Smooth muscle cell (in vitro differentiated cells): ENCODE results near the gene CEP104. TPM values are rescaled to one million over a fixed set of nuclear protein-coding genes. Genes with fewer than 3 reads are reported as not detected.

Experiments
- DNase-seq: peaks from one replicate; lab custom pipeline; 2025; ENCODE audit not compliant: unreplicated experiment; lab: John Stamatoyannopoulos, UW
- H2AFZ ChIP-seq: fragments of 200-600 bp; sonication (generic); 2 replicates; pipeline ENCODE4 v1.6.0; 2016; ENCODE audit warnings: antibody characterized with exemption, low read depth, mild to moderate bottlenecking
- H3F3A ChIP-seq: fragments of 200-600 bp; sonication (generic); 2 replicates; pipeline ENCODE4 v1.6.0; 2017; ENCODE audit warnings: antibody characterized with exemption, low read depth
- H3K27ac ChIP-seq: fragments of 200-600 bp; sonication (generic); 2 replicates; pipeline ENCODE4 v1.5.1; 2016; ENCODE audit warnings: low read depth, mild to moderate bottlenecking
- H3K27me3 ChIP-seq: fragments of 200-600 bp; sonication (generic); 2 replicates; pipeline ENCODE4 v1.6.1; 2016; ENCODE audit warnings: low read depth, mild to moderate bottlenecking
- H3K36me3 ChIP-seq: fragments of 200-600 bp; sonication (generic); 2 replicates; pipeline ENCODE4 v1.5.1; 2016; ENCODE audit warnings: low read depth
- H3K4me1 ChIP-seq: fragments of 200-600 bp; sonication (generic); 2 replicates; pipeline ENCODE4 v1.5.1; 2016; ENCODE audit warnings: low read depth
- H3K4me2 ChIP-seq: fragments of 200-600 bp; sonication (generic); 2 replicates; pipeline ENCODE4 v1.6.0; 2016; ENCODE audit warnings: mild to moderate bottlenecking
- H3K4me3 ChIP-seq: fragments of 200-600 bp; sonication (generic); 2 replicates; pipeline ENCODE4 v1.5.1; 2016; ENCODE audit warnings: mild to moderate bottlenecking
- H3K79me2 ChIP-seq: fragments of 200-600 bp; sonication (generic); 2 replicates; pipeline ENCODE4 v1.6.0; 2016; ENCODE audit warnings: low read depth, mild to moderate bottlenecking
- H3K9ac ChIP-seq: fragments of 200-600 bp; sonication (generic); 2 replicates; pipeline ENCODE4 v1.6.0; 2016; ENCODE audit warnings: low read depth
- H3K9me3 ChIP-seq: fragments of 200-600 bp; sonication (generic); replicated peaks from 2 replicates; pipeline ENCODE4 v1.5.1; 2016; ENCODE audit warnings: low read depth
- H4K20me1 ChIP-seq: fragments of 200-600 bp; sonication (generic); 2 replicates; pipeline ENCODE4 v1.6.0; 2016; ENCODE audit warnings: low read depth
- CTCF ChIP-seq: fragments of 200-600 bp; sonication (generic); IDR thresholded peaks from 2 replicates; pipeline ENCODE4 v1.5.1; 2017; ENCODE audit warnings: borderline replicate concordance, mild to moderate bottlenecking, antibody characterized with exemption; ENCODE audit not compliant: insufficient read depth, poor library complexity, severe bottlenecking
- WGBS: methylation state at CpG from one replicate; pipeline ENCODE4 v1.1.7; 2016; ENCODE audit warnings: low lambda C conversion rate; 5-methylcytosine and 5-hydroxymethylcytosine counted together
- polyA plus RNA-seq: library from polyadenylated mRNA; unstranded; fragments of >200 nt; fragmentation: Nextera tagmentation; extraction: Ambion mirVana; gene quantifications from 2 replicates; pipeline ENCODE4 v1.2.1, GENCODE V29; 2016
- total RNA-seq: library from RNA; depleted of rRNA; stranded (reverse); fragments of >200 nt; gene quantifications from 2 replicates; pipeline ENCODE4 v1.2.3, GENCODE V29; 2014

CEP104 gene
- total RNA-seq (12.6 and 16.8 TPM in 2 replicates), polyA plus RNA-seq (25.4 and 30.9 TPM in 2 replicates)

- H3K27ac ChIP-seq = no peak within 1 kb of the TSS
- H4K20me1 ChIP-seq = peaks cover 35% of the 10 kb centered on the region
- peak within 1 kb of the TSS; percentile 54 for H3K9ac ChIP-seq
- WGBS = 1% methylated on average over 68 of the region's 73 CpGs
- peaks cover 5% of the 10 kb centered on the region for H3K4me1 ChIP-seq
- H3K36me3 ChIP-seq = no peaks in the 10 kb centered on the region
- no peak for TF ChIP-seq CTCF
- no peaks in the 10 kb centered on the region for H3K27me3 ChIP-seq
- H3K4me3 ChIP-seq = peak within 1 kb of the TSS; percentile 75
- no peaks in the 10 kb centered on the region for H3F3A ChIP-seq
- peak; percentile 78 for DNase-seq
- peaks cover 38% of the 10 kb centered on the region for H3K79me2 ChIP-seq
- H3K4me2 ChIP-seq = peak within 1 kb of the TSS; percentile 91
- peak within 1 kb of the TSS; percentile 87 for H2AFZ ChIP-seq
- no peaks in the 10 kb centered on the region for H3K9me3 ChIP-seq
Measured at GRCh38 chr1:3856923-3857790, at the start of gene CEP104, which contains the start of gene DFFB. TSS of gene CEP104 (minus strand) at chr1:3857211. CDS start at chr1:3852407, 4,804 bp downstream. TSS of gene DFFB (plus strand) at chr1:3857476. CDS start at chr1:3857604, 128 bp downstream.

GRCh38 chr1:3906672-3907020 lies 49.6 kb upstream of the CEP104 start:
- DNase-seq = no peak
- Histone ChIP-seq H3K27ac (no peak overlapping the region), H3K36me3 (no peaks in the 10 kb centered on the region), H3F3A (no peaks in the 10 kb centered on the region), H3K79me2 (no peaks in the 10 kb centered on the region), H4K20me1 (no peaks in the 10 kb centered on the region), H3K9ac (no peak overlapping the region), H3K4me2 (no peak overlapping the region), H2AFZ (no peak overlapping the region), H3K9me3 (no peaks in the 10 kb centered on the region), H3K4me3 (no peak overlapping the region), H3K4me1 (no peaks in the 10 kb centered on the region), H3K27me3 (no peaks in the 10 kb centered on the region)
- 86% methylated on average over 11 of the region's 11 CpGs for WGBS
- no peak for TF ChIP-seq CTCF

GRCh38 chr1:3905953-3906671 lies 49.1 kb upstream of the CEP104 start:
- no peaks in the 10 kb centered on the region for H3K9me3 ChIP-seq
- H3K79me2 ChIP-seq = no peaks in the 10 kb centered on the region
- no peak overlapping the region for H3K4me3 ChIP-seq
- H3K36me3 ChIP-seq = no peaks in the 10 kb centered on the region
- H3K4me1 ChIP-seq = no peaks in the 10 kb centered on the region
- no peak overlapping the region for H3K9ac ChIP-seq
- no peaks in the 10 kb centered on the region for H3F3A ChIP-seq
- no peak overlapping the region for H3K27ac ChIP-seq
- 91% methylated on average over 18 of the region's 18 CpGs for WGBS
- no peak overlapping the region for H2AFZ ChIP-seq
- DNase-seq = no peak
- H3K27me3 ChIP-seq = no peaks in the 10 kb centered on the region
- TF ChIP-seq CTCF = no peak
- no peak overlapping the region for H3K4me2 ChIP-seq
- no peaks in the 10 kb centered on the region for H4K20me1 ChIP-seq
